GM18951 (cell line): Measurements from ENCODE around the gene ELAVL1.

ENCODE experiments used
- POLR2A ChIP-seq: IDR thresholded peaks from 4 replicates; pipeline ENCODE4 v1.6.1; 2011; ENCODE audit warnings: mild to moderate bottlenecking; ENCODE audit not compliant: insufficient read length, insufficient read depth; ENCODE audit errors: extremely low read depth
- in situ Hi-C: fragments of 300-500 bp; cut with MboI; formaldehyde crosslinking; loops from one replicate; pipeline ENCODE4 v1.12.0; 2022; ENCODE audit warnings: low sequenced_read_pairs, mixed read lengths, inconsistent platforms; ENCODE audit not compliant: unreplicated experiment

ELAVL1 gene

GRCh38 chr19:7988307-7988706 lies 17.1 kb downstream of the ELAVL1 start:
- in situ Hi-C loops, result no loop called here
- no peak for TF ChIP-seq POLR2A

GRCh38 chr19:7987114-7987768 lies 18.2 kb downstream of the ELAVL1 start:
- TF ChIP-seq POLR2A, result no peak
- in situ Hi-C loops, result no loop called here

- in situ Hi-C loops, result no loop called here
- no peak for TF ChIP-seq POLR2A
Measured at GRCh38 chr19:7986321-7987113, 18.9 kb downstream of the ELAVL1 start.

- no peak for TF ChIP-seq POLR2A
- in situ Hi-C loops, result no loop called here
Measured at GRCh38 chr19:7985481-7985911, 19.9 kb downstream of the ELAVL1 start.

- in situ Hi-C loops, result no loop called here
- no peak for TF ChIP-seq POLR2A
Measured at GRCh38 chr19:7983995-7984837, 21.2 kb downstream of the ELAVL1 start.

GRCh38 chr19:7983286-7983950 lies 22.0 kb downstream of the ELAVL1 start:
- in situ Hi-C loops, result no loop called here

GRCh38 chr19:7982651-7983099 lies 22.8 kb downstream of the ELAVL1 start:
- in situ Hi-C loops, result no loop called here
- no peak for TF ChIP-seq POLR2A

More at GRCh38 chr19:7983286-7983950, 22.0 kb downstream of the ELAVL1 start:
- no peak for TF ChIP-seq POLR2A

- no peak for TF ChIP-seq POLR2A
- in situ Hi-C loops, result no loop called here
Measured at GRCh38 chr19:7982103-7982502, 23.3 kb downstream of the ELAVL1 start.

GRCh38 chr19:7981661-7982060 lies 23.8 kb downstream of the ELAVL1 start:
- no peak for TF ChIP-seq POLR2A
- in situ Hi-C loops, result no loop called here

GRCh38 chr19:7981199-7981598 lies 24.2 kb downstream of the ELAVL1 start:
- in situ Hi-C loops, result no loop called here

GRCh38 chr19:7980635-7981121 lies 24.8 kb downstream of the ELAVL1 start:
- no peak for TF ChIP-seq POLR2A
- in situ Hi-C loops, result no loop called here

More at GRCh38 chr19:7981199-7981598, 24.2 kb downstream of the ELAVL1 start:
- TF ChIP-seq POLR2A, result no peak

GRCh38 chr19:7980168-7980567 lies 25.3 kb downstream of the ELAVL1 start:
- TF ChIP-seq POLR2A, result no peak
- in situ Hi-C loops, result no loop called here

- TF ChIP-seq POLR2A, result no peak
- in situ Hi-C loops, result no loop called here
Measured at GRCh38 chr19:7979559-7979958, 25.9 kb downstream of the ELAVL1 start.

GRCh38 chr19:7979011-7979410 lies 26.4 kb downstream of the ELAVL1 start:
- no peak for TF ChIP-seq POLR2A
- in situ Hi-C loops, result no loop called here
